Astrocyte (in vitro differentiated cells and primary cell): ENCODE data around the gene ZSCAN10.

Source experiments
- CTCF ChIP-seq: IDR thresholded peaks from 2 replicates; pipeline ENCODE4 v1.5.1; 2011; ENCODE audit warnings: low read depth, mild to moderate bottlenecking, inconsistent platforms, low read length, moderate library complexity; ENCODE audit not compliant: insufficient read depth
- EZH2 ChIP-seq: IDR thresholded peaks from 2 replicates; pipeline ENCODE4 v1.6.1; 2012; ENCODE audit warnings: mild to moderate bottlenecking, low read length, inconsistent platforms; ENCODE audit not compliant: insufficient read depth

DNA sequence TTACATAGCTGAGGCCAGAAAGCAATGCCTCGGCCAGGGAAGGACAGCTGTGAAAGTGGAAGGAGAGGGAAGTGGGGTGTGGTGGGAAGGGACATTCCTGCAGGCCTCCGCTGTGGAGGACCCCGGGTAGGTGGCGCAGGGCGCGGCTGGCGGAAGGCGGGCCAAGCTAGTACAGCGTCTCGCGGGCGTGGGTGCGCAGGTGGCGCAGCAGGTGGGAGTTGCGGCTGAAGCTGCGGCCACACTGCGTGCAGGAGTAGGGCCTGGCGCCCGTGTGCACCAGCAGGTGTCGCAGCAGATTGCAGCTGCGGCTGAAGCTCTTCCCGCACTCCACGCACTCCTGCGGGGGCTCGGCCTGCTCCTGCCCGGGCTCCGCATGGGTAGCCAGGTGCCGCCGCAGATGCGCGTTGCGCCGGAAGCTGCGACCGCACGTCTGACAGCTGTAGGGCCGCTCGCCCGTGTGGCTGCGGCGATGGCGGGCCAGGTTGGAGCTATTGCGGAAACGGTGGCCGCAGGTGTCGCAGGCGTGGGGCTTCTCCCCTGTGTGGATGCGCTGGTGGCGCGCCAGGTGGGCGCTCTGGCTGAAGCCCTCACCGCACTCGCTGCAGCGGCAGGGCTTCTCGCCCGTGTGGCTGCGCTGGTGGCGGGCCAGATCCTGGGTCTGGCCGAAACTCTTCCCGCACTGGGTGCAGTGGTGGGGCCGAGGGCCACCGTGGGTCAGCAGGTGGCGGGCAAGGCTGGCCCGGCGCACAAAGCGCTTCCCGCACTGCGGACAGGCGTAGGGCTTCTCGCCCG is 10.0 kb downstream of the ZSCAN10 start:
- no peak for TF ChIP-seq EZH2
- TF ChIP-seq CTCF, result no peak
